ENCODE data around the gene GLDN.

- TF ChIP-seq ZNF449 (tag by site-specific recombination; IDR thresholded peaks at IDR 0.05) (no peak), ZEB2 (tag by site-specific recombination; IDR thresholded peaks at IDR 0.05) (no peak), SP3 (tag by site-specific recombination; IDR thresholded peaks at IDR 0.05) (no peak), ZNF768 (tag by site-specific recombination; IDR thresholded peaks at IDR 0.05) (no peak), ZNF830 (tag by site-specific recombination; IDR thresholded peaks at IDR 0.05; ENCODE audit: low read depth) (no peak), SP2 (tag by site-specific recombination; IDR thresholded peaks at IDR 0.05) (no peak), CTCF (tag by site-specific recombination; IDR thresholded peaks at IDR 0.05) (no peak), PRDM6 (tag by site-specific recombination; IDR thresholded peaks at IDR 0.05) (no peak)
These were observed 24.8 kb upstream of the GLDN start for GRCh38 chr15:51316636-51317035.
